Glutamatergic neuron (in vitro differentiated cells): ENCODE measurements around the gene HDAC4. TPM values are rescaled to one million over a fixed set of nuclear protein-coding genes. Genes with fewer than 3 reads are reported as not detected.

Experiments
- DNase-seq: peaks from one replicate; pipeline ENCODE4 v3.0.0; 2022
- H3K27ac Mint-ChIP-seq: one replicate; pipeline ENCODE4 v1.8.0; 2020; ENCODE audit warnings: mild to moderate bottlenecking, mixed read lengths, inconsistent platforms; ENCODE audit not compliant: unreplicated experiment
- H3K27me3 Mint-ChIP-seq: one replicate; pipeline ENCODE4 v1.8.0; 2020; ENCODE audit warnings: mild to moderate bottlenecking, moderate library complexity, mixed read lengths, inconsistent platforms; ENCODE audit not compliant: unreplicated experiment
- H3K36me3 Mint-ChIP-seq: one replicate; pipeline ENCODE4 v1.8.0; 2020; ENCODE audit warnings: mild to moderate bottlenecking, mixed read lengths, inconsistent platforms; ENCODE audit not compliant: unreplicated experiment
- H3K4me1 Mint-ChIP-seq: one replicate; pipeline ENCODE4 v1.8.0; 2020; ENCODE audit warnings: mild to moderate bottlenecking, low read depth, mixed read lengths, inconsistent platforms; ENCODE audit not compliant: unreplicated experiment
- H3K4me3 Mint-ChIP-seq: one replicate; pipeline ENCODE4 v1.8.0; 2020; ENCODE audit warnings: mild to moderate bottlenecking, mixed read lengths, inconsistent platforms; ENCODE audit not compliant: unreplicated experiment
- H3K9me3 Mint-ChIP-seq: one replicate; pipeline ENCODE4 v1.8.0; 2020; ENCODE audit warnings: mild to moderate bottlenecking, moderate library complexity, mixed read lengths, inconsistent platforms; ENCODE audit not compliant: unreplicated experiment
- total RNA-seq: library from RNA; stranded (reverse); fragmentation: NEBNext Ultra II Directional; extraction: Animal tissue kit (Norgen Biotek cat#: 25700); gene quantifications from one replicate; pipeline ENCODE4 v1.2.1, GENCODE V29; 2021; ENCODE audit not compliant: unreplicated experiment
- TF ChIP-seq, protein P1 (sequence below): fragments of 200-600 bp; sonication (generic); IDR thresholded peaks from one replicate; pipeline ENCODE4 v1.5.0; 2021; ENCODE audit not compliant: partially characterized antibody, unreplicated experiment

Gene HDAC4
- total RNA-seq, 1 donor from 2014 or later: 90.6 TPM

DNA sequence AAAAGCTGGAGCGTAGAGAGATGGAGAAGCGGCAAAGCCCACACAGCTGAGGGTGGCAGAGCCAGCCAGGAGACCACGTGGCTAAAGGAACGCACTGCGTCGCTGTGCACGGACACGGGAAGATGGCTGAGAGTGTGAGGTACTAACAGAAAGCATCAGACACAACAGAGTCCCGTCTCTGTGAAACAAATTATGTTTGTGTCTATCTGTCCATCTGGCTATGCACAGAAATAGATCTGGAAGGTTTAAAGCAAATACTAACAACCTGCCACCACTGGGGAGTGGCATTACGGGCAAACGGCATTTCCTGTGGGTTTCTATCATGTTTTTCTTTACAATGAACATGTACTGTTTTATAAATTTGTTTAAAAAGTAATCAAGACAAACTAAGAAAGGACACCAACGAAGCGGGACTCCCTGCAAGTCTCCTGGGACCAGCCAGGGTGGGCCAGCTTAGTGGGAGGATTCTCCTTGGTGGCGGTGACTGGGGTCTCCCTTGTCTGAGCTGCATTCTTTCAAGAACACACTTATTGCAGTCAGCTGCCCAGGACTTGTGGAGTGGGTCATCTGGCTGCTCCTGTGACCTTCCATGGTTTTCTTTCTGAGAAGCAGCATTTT is 290.8 kb downstream of the HDAC4 start:
- peaks cover 2% of the 10 kb centered on the region for H3K9me3 Mint-ChIP-seq

DNA sequence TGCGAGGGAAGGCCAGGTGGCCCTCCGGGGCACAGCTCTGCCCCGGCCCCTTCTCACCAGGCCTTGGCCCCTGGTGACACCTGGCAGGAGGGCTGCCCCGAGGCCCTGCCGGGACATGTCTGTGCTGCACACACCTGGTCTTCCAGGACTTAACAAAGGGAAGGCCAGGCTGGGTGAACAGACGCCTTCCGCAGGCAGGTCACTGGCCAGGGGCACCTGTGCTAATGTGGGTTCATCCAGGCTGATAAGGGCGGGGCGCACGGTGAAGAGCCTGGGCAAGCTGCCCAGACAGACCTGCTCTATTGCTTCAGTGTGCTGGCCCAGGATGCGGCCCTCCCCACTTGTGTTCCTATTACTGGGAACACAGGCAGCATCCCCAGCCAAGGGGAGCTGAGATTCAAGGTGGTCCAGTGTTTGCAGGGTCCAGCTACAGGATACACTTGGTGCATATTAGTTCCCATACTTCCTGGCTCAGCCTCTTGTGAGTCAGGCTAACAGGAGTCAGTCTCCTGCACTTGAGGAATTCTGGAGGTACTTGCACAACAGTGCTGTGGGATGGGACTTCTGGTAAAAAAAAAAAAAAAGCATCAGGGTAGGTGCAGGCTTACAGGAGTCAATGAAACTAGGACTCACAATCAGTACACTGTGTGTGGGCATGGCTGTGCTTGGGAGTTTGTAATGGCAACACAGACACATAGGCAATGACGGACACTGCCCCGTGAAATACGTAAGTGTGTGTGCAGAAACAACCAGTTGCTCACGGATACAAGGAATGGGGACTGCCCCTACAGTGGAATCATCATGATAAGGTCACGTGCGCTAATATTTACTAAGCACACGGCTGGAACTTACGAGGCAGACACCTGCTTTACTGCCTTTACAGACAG is 291.5 kb downstream of the HDAC4 start:
- TF ChIP-seq, protein P1, sequence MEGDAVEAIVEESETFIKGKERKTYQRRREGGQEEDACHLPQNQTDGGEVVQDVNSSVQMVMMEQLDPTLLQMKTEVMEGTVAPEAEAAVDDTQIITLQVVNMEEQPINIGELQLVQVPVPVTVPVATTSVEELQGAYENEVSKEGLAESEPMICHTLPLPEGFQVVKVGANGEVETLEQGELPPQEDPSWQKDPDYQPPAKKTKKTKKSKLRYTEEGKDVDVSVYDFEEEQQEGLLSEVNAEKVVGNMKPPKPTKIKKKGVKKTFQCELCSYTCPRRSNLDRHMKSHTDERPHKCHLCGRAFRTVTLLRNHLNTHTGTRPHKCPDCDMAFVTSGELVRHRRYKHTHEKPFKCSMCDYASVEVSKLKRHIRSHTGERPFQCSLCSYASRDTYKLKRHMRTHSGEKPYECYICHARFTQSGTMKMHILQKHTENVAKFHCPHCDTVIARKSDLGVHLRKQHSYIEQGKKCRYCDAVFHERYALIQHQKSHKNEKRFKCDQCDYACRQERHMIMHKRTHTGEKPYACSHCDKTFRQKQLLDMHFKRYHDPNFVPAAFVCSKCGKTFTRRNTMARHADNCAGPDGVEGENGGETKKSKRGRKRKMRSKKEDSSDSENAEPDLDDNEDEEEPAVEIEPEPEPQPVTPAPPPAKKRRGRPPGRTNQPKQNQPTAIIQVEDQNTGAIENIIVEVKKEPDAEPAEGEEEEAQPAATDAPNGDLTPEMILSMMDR: no peak
- Mint-ChIP-seq H3K4me1 (peaks cover 11% of the 10 kb centered on the region), H3K9me3 (peaks cover 2% of the 10 kb centered on the region), H3K4me3 (no peak overlapping the region), H3K27ac (no peak overlapping the region), H3K27me3 (peaks cover 6% of the 10 kb centered on the region), H3K36me3 (peaks cover 5% of the 10 kb centered on the region)
- DNase-seq: no peak

More for the DNA sequence above, 290.8 kb downstream of the HDAC4 start:
- H3K4me1 Mint-ChIP-seq: peaks cover 14% of the 10 kb centered on the region
- no peak for DNase-seq
- H3K27ac Mint-ChIP-seq: peak overlapping the region; percentile 28
- H3K4me3 Mint-ChIP-seq: no peak overlapping the region
- no peaks in the 10 kb centered on the region for H3K36me3 Mint-ChIP-seq
- H3K27me3 Mint-ChIP-seq: peaks cover 6% of the 10 kb centered on the region
- TF ChIP-seq, protein P1: no peak

DNA sequence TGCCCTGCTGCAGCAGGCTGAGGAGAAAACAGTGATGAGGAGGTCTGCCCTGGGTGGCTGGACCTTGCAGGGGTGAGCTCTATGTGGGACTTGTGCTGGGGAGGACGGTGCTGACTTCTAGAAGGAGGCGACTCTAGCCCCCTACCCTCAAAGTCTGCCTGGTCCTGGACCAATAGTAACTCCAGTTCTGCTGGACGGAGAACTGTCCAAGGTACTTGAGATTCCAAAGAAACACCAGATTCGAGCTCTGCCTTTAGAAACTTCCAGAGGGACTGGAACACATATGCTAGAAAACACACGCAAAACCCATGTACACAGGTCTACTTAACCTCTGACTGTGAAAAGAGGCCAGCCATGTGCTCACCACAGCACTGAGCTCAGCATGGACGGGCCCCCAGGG is 292.4 kb downstream of the HDAC4 start:
- Mint-ChIP-seq H3K4me1 (peaks cover 11% of the 10 kb centered on the region), H3K9me3 (peaks cover 2% of the 10 kb centered on the region), H3K27me3 (peaks cover 2% of the 10 kb centered on the region), H3K4me3 (no peak overlapping the region), H3K36me3 (peaks cover 5% of the 10 kb centered on the region), H3K27ac (no peak overlapping the region)
- DNase-seq: no peak
- TF ChIP-seq, protein P1: no peak

DNA sequence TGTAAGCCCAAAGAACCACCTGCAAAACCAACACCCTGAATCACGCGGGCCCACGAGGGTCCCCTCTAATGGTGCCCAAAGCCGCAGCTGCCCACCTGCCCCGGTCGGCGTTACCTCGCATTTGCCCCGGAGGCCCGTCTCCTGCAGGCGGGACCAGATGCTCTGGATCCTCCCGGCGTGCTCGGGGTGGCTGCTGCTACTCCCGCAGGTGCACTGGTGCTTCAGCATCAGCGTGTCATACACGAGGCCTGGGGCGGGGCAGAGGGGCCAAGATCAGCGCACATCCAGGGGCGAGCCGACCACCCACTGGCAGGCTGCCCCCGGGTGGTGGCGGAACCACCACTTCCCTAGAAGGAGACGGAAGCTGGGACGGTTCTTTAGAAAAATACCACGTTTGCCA is 292.9 kb downstream of the HDAC4 start:
- H3K27me3 Mint-ChIP-seq: peaks cover 2% of the 10 kb centered on the region
- H3K36me3 Mint-ChIP-seq: peaks cover 5% of the 10 kb centered on the region
- H3K9me3 Mint-ChIP-seq: peaks cover 2% of the 10 kb centered on the region
- H3K4me3 Mint-ChIP-seq: no peak overlapping the region
- peaks cover 11% of the 10 kb centered on the region for H3K4me1 Mint-ChIP-seq
- TF ChIP-seq, protein P1: no peak
- H3K27ac Mint-ChIP-seq: no peak overlapping the region
- no peak for DNase-seq

DNA sequence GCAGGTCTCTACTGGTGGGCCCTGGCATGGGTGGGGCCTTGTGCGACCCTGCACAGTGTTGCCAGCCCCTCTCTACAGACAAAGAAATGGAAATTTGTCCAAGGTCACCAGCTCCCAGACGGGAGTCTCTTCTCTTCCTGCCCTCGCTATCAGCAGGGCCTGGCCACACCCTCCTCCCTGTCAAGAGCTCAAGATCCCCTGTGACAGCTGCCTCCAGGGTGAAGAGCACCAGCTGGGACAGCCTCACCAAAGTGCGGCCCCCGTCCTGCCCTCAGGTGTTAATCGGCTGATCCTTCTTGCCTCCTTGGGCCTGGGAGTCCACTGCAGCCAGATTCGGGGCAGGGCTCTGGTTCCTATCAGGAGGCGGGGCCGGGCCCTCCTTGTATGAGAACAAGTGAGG is 293.9 kb downstream of the HDAC4 start:
- H3K36me3 Mint-ChIP-seq: peaks cover 5% of the 10 kb centered on the region
- H3K4me3 Mint-ChIP-seq: no peak overlapping the region
- no peak for DNase-seq
- peaks cover 2% of the 10 kb centered on the region for H3K27me3 Mint-ChIP-seq
- peaks cover 2% of the 10 kb centered on the region for H3K9me3 Mint-ChIP-seq
- H3K4me1 Mint-ChIP-seq: peaks cover 11% of the 10 kb centered on the region
- TF ChIP-seq, protein P1: no peak
- H3K27ac Mint-ChIP-seq: no peak overlapping the region
